Erythroblast (primary cell): ENCODE measurements around the gene LAPTM5.

Experiments used
- GATA1 ChIP-seq: IDR thresholded peaks from 2 replicates; pipeline ENCODE4 v1.6.1; 2011; ENCODE audit warnings: low read depth, mild to moderate bottlenecking, control low read depth, low read length, moderate library complexity
- POLR2A ChIP-seq: IDR thresholded peaks from 2 replicates; pipeline ENCODE4 v1.6.1; 2011; ENCODE audit warnings: mild to moderate bottlenecking, low read length

GRCh38 chr1:30805304-30806003 lies 47.9 kb upstream of the LAPTM5 start:
- no peak for TF ChIP-seq POLR2A
- no peak for TF ChIP-seq GATA1
